ENCODE results near the gene SUPT7L.
"Not testable (repeated sequence)": the region's sequence is repeated elsewhere in the genome, so short reads cannot be mapped to it uniquely, and the experiment has no call there.

DNA sequence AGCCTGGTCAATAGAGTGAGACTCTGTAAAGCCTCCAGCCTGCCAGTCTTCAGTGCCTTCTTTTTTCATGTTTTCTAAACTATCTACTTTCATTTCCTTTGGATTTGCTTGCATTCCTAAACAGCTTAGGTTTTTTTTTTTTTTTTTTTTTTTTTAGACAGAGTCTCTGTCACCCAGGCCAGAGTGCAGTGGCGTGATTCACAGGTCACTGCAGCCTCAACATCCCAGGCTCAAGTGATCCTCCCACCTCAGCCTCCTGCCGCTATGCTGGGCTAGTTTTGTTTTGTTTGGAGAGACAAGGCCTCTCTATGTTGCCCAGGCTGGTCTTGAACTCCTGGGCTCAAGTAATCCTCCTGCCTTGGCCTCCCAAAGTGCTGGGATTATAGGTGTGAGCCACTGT lies 33.2 kb downstream of the SUPT7L start:
- TF ChIP-seq SETDB1 (IDR thresholded peaks at IDR 0.05; ENCODE audit: insufficient read length, low read length); ZNF280C (tag by site-specific recombination; IDR thresholded peaks at IDR 0.05); ZNF18 (tag by site-specific recombination; IDR thresholded peaks at IDR 0.05); ZNF138 (tag by site-specific recombination; IDR thresholded peaks at IDR 0.05; ENCODE audit: borderline replicate concordance); ZSCAN30 (tag by site-specific recombination; IDR thresholded peaks at IDR 0.05); ZNF514 (tag by site-specific recombination; IDR thresholded peaks at IDR 0.05): not testable (repeated sequence)
- TF ChIP-seq, protein P1, sequence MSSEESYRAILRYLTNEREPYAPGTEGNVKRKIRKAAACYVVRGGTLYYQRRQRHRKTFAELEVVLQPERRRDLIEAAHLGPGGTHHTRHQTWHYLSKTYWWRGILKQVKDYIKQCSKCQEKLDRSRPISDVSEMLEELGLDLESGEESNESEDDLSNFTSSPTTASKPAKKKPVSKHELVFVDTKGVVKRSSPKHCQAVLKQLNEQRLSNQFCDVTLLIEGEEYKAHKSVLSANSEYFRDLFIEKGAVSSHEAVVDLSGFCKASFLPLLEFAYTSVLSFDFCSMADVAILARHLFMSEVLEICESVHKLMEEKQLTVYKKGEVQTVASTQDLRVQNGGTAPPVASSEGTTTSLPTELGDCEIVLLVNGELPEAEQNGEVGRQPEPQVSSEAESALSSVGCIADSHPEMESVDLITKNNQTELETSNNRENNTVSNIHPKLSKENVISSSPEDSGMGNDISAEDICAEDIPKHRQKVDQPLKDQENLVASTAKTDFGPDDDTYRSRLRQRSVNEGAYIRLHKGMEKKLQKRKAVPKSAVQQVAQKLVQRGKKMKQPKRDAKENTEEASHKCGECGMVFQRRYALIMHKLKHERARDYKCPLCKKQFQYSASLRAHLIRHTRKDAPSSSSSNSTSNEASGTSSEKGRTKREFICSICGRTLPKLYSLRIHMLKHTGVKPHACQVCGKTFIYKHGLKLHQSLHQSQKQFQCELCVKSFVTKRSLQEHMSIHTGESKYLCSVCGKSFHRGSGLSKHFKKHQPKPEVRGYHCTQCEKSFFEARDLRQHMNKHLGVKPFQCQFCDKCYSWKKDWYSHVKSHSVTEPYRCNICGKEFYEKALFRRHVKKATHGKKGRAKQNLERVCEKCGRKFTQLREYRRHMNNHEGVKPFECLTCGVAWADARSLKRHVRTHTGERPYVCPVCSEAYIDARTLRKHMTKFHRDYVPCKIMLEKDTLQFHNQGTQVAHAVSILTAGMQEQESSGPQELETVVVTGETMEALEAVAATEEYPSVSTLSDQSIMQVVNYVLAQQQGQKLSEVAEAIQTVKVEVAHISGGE (tag by site-specific recombination; conservative IDR thresholded peaks at IDR 0.05; ENCODE audit: low read depth), result not testable (repeated sequence)
- TF ChIP-seq, protein P2, sequence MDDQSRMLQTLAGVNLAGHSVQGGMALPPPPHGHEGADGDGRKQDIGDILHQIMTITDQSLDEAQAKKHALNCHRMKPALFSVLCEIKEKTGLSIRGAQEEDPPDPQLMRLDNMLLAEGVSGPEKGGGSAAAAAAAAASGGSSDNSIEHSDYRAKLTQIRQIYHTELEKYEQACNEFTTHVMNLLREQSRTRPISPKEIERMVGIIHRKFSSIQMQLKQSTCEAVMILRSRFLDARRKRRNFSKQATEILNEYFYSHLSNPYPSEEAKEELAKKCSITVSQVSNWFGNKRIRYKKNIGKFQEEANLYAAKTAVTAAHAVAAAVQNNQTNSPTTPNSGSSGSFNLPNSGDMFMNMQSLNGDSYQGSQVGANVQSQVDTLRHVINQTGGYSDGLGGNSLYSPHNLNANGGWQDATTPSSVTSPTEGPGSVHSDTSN (CRISPR knock-in tag; IDR thresholded peaks at IDR 0.05), result not testable (repeated sequence)
- TF ChIP-seq, protein P3, sequence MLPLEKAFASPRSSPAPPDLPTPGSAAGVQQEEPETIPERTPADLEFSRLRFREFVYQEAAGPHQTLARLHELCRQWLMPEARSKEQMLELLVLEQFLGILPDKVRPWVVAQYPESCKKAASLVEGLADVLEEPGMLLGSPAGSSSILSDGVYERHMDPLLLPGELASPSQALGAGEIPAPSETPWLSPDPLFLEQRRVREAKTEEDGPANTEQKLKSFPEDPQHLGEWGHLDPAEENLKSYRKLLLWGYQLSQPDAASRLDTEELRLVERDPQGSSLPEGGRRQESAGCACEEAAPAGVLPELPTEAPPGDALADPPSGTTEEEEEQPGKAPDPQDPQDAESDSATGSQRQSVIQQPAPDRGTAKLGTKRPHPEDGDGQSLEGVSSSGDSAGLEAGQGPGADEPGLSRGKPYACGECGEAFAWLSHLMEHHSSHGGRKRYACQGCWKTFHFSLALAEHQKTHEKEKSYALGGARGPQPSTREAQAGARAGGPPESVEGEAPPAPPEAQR (tag by site-specific recombination; IDR thresholded peaks at IDR 0.05), result not testable (repeated sequence)

Measured in HEK293 (cell line).